ENCODE results near the gene FASTKD2.

The FASTKD2 gene

GRCh38 chr2:206837775-206838174 is 72.4 kb downstream of the FASTKD2 start:
- DNase-seq (ENCODE audit: low spot score), result no peak

GRCh38 chr2:206838690-206839089 is 73.3 kb downstream of the FASTKD2 start:
- no peak for DNase-seq (ENCODE audit: low spot score)

GRCh38 chr2:206840999-206841398 is 75.6 kb downstream of the FASTKD2 start:
- DNase-seq (ENCODE audit: low spot score), result no peak
